Measurements from ENCODE around the gene OR9A2. TPM values are rescaled to one million over a fixed set of nuclear protein-coding genes. Genes with fewer than 3 reads are reported as not detected.
"Not testable (repeated sequence)": the region's sequence is repeated elsewhere in the genome, so short reads cannot be mapped to it uniquely, and the experiment has no call there.

Gene OR9A2
- total RNA-seq, 2 experiments from 2014 or later: not detected

DNA sequence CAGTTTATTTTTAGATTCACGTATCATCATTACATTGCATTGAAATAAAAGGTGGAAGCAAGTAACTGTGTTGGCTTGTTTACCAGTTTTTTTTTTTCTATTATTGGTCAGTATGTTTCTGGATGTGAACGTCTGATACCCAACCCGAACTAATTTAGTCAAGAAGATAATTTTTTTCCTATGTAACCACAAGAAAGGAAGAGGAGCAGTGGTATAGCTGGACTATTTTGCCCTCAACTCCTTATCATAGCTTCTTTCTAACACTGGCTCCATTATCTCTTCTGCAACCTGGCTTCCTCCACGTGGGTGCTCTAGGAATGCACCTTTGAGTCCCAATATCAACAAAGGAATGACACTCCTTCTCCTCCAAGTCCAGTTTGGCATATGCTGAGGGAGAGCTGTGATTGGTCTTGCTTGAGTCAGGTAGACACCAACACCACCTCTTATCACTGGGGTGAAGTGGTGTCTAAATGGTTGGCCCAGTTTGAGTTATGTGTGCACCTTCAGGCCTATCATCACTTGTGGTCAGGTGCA lies 29.4 kb downstream of the OR9A2 start:
- Mint-ChIP-seq H3K27ac (no peak overlapping the region), H3K4me3 (no peak overlapping the region), H3K36me3 (ENCODE audit: low read depth) (no peaks in the 10 kb centered on the region), H3K4me1 (no peaks in the 10 kb centered on the region), H3K27me3 (peaks cover 5% of the 10 kb centered on the region), H3K9me3 (no peaks in the 10 kb centered on the region)
- DNase-seq: no peak
- ChIA-PET CTCF (no interaction called here), POLR2A (no interaction called here)

- no peak overlapping the region for H3K27ac Mint-ChIP-seq
- peaks cover 3% of the 10 kb centered on the region for H3K27me3 Mint-ChIP-seq
- ChIA-PET POLR2A (no interaction called here), CTCF (interaction anchor here (0.7 to 2.0 kb wide), 5 partner anchors 9 to 457 kb away, joined by 3 to 6 read pairs (median 3); no protein-coding TSS in a partner anchor)
- H3K9me3 Mint-ChIP-seq: no peaks in the 10 kb centered on the region
- no peak for DNase-seq
- H3K36me3 Mint-ChIP-seq (ENCODE audit: low read depth): no peaks in the 10 kb centered on the region
- no peak overlapping the region for H3K4me3 Mint-ChIP-seq
- H3K4me1 Mint-ChIP-seq: no peaks in the 10 kb centered on the region
Observed at GRCh38 chr7:142992427-142992826, 34.5 kb downstream of the OR9A2 start.

DNA sequence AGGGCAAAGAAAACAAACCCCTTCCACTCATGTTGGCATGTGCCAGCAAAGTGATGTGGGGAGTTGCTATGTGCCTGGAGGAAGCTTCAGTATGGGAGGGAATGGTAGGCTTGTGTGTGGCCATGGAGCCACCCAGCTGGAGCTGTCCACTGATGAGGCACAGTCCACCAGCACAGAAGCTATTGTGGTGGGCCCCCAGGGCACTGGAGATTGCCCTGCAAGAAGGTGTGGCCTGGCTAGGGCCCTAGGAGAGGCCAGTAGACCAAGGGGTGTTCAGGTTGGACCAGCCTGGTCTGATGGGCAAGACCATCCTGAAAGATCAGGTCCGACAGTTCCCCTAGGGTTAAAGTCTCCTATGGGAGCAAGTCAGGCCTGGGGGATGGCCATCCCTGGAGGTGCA lies 42.6 kb downstream of the OR9A2 start:
- H3K27me3 Mint-ChIP-seq: peaks cover 27% of the 10 kb centered on the region
- ChIA-PET CTCF (no interaction called here), POLR2A (no interaction called here)
- H3K27ac Mint-ChIP-seq: no peak overlapping the region
- no peaks in the 10 kb centered on the region for H3K4me1 Mint-ChIP-seq
- H3K9me3 Mint-ChIP-seq: peaks cover 3% of the 10 kb centered on the region
- H3K4me3 Mint-ChIP-seq: no peak overlapping the region
- no peak for DNase-seq
- no peaks in the 10 kb centered on the region for H3K36me3 Mint-ChIP-seq (ENCODE audit: low read depth)

DNA sequence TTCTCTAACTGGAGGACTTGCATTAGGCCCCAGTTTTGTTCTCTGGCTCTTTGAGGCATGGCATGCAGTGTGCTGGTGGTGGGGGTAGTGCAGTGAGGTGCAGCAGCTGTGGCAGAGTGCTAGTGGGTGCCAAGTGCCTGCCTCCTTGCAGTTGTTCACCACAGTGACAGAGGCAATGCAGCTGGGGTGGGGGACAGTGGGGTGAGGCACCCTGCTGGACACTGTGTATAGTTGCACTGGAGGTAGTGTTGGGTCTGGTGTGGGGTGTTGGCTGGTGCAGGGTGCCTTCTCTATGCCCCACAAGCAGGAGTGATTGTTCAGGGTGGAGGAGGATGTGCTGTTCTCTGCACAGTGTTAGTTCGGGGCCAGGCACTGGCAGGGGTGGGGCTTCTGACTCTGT lies 43.1 kb downstream of the OR9A2 start:
- DNase-seq: no peak
- no peaks in the 10 kb centered on the region for H3K4me1 Mint-ChIP-seq
- POLR2A ChIA-PET: no interaction called here
- no peak overlapping the region for H3K27ac Mint-ChIP-seq
- CTCF ChIA-PET: no interaction called here
- H3K4me3 Mint-ChIP-seq: no peak overlapping the region
- no peaks in the 10 kb centered on the region for H3K36me3 Mint-ChIP-seq (ENCODE audit: low read depth)
- H3K27me3 Mint-ChIP-seq: peaks cover 30% of the 10 kb centered on the region
- peaks cover 3% of the 10 kb centered on the region for H3K9me3 Mint-ChIP-seq

DNA sequence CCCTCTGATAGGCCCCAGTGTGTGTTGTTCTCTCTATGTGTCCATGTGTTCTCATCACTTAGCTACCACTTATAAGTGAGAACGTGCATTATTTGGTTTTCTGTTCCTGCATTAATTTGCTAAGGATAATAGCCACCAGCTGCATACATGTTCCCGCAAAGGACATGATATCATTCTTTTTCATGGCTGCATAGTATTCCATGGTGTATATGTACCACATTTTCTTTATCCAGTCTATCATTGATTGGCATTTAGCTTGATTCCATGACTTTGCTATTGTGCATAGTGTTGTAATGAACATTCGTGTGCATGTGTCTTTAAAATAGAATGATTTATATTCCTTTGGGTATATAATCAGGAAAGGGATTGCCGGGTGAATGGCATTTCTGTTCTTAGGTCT lies 48.5 kb downstream of the OR9A2 start:
- DNase-seq; H3K4me3 Mint-ChIP-seq; H3K27ac Mint-ChIP-seq; CTCF ChIA-PET; H3K9me3 Mint-ChIP-seq; H3K36me3 Mint-ChIP-seq (ENCODE audit: low read depth); H3K4me1 Mint-ChIP-seq; POLR2A ChIA-PET: not testable (repeated sequence)
- H3K27me3 Mint-ChIP-seq: peaks cover 43% of the 10 kb centered on the region

Other genes with a start within 250 kb of the OR9A2 start
- gene EPHB6, start 172.1 kb downstream of the OR9A2 start, total RNA-seq: 10 to 100 TPM; 28.6 to 29.1 TPM
- gene TRPV6, start 141.4 kb downstream of the OR9A2 start, total RNA-seq: under 1 TPM in 1 of 2 experiments, not detected in 1; 0.07 TPM
- not detected for gene TRPV5, start 93.4 kb downstream of the OR9A2 start, total RNA-seq
- gene LLCFC1, start 87.6 kb downstream of the OR9A2 start, total RNA-seq: not detected
- under 1 TPM; 0.12 to 0.15 TPM for gene KEL, start 64.8 kb downstream of the OR9A2 start, total RNA-seq
- not detected for gene OR6V1, start 25.2 kb upstream of the OR9A2 start, total RNA-seq
- not detected for gene PIP, start 104.9 kb upstream of the OR9A2 start, total RNA-seq
- not detected for gene TAS2R39, start 156.3 kb upstream of the OR9A2 start, total RNA-seq
- gene TAS2R40, start 194.9 kb upstream of the OR9A2 start, total RNA-seq: not detected
- 100 to 1,000 TPM; 370 to 419 TPM for gene GSTK1, start 236.3 kb upstream of the OR9A2 start, total RNA-seq